Mammary epithelial cell (primary cell): ENCODE measurements around the gene CPA4.

Experiments used
- CTCF ChIP-seq, 2 donors: IDR thresholded peaks in 1 of 2; conservative IDR thresholded peaks in 1 of 2; 2 replicates each; pipeline ENCODE4 v1.5.1; 2011 to 2012; ENCODE audit warnings: inconsistent platforms in 2 of 2, low read length in 2 of 2, mild to moderate bottlenecking in 2 of 2, control low read depth in 1 of 2, low read depth in 1 of 2; ENCODE audit not compliant: insufficient read depth in 1 of 2; ENCODE audit errors: extremely low read depth in 1 of 2
- EZH2 ChIP-seq: IDR thresholded peaks from 2 replicates; pipeline ENCODE4 v1.6.1; 2012; ENCODE audit warnings: low read length, inconsistent platforms, borderline replicate concordance

- TF ChIP-seq CTCF (conservative IDR thresholded peaks at IDR 0.05 in 1 of 2, IDR thresholded peaks at IDR 0.05 in 1 of 2; ENCODE audit: extremely low read depth in 1 of 2, insufficient read depth in 1 of 2, low read depth in 1 of 2, low read length in 2 of 2) (no peak), EZH2 (no peak)
These were observed 1.4 kb downstream of the CPA4 start for GRCh38 chr7:130294314-130294713.
